Urinary bladder (tissue), 4 donors: ENCODE measurements around the gene TNFRSF1B. TPM values are rescaled to one million over a fixed set of nuclear protein-coding genes. Genes with fewer than 3 reads are reported as not detected.

Source experiments
- DNase-seq: peaks from one replicate; pipeline ENCODE4 v3.0.0-alpha.2; 2015; ENCODE audit errors: extremely low spot score
- H3K27ac ChIP-seq: one replicate; pipeline ENCODE4 v1.5.1; 2013; ENCODE audit warnings: low read depth, mild to moderate bottlenecking, moderate library complexity
- H3K36me3 ChIP-seq: one replicate; pipeline ENCODE4 v1.6.1; 2013; ENCODE audit warnings: mild to moderate bottlenecking, moderate library complexity; ENCODE audit not compliant: insufficient read depth
- H3K4me1 ChIP-seq: one replicate; pipeline ENCODE4 v1.6.1; 2013; ENCODE audit warnings: mild to moderate bottlenecking, moderate library complexity; ENCODE audit not compliant: insufficient read depth
- H3K4me3 ChIP-seq: one replicate; pipeline ENCODE4 v1.5.1; 2013; ENCODE audit warnings: low read depth, low read length
- WGBS: extraction: QIAGEN DNeasy Blood & Tissue Kit; methylation state at CpG from one replicate; pipeline ENCODE4 v1.1.7; 2013; 5-methylcytosine and 5-hydroxymethylcytosine counted together
- polyA plus RNA-seq: library from polyadenylated mRNA; stranded (reverse); fragments of 200-250 nt; gene quantifications from one replicate; pipeline ENCODE4 v1.2.3, GENCODE V29; 2013
- total RNA-seq: library from RNA; depleted of rRNA; stranded (reverse); fragments of >200 nt; gene quantifications from one replicate; pipeline ENCODE4 v1.2.3, GENCODE V29; 2014
- donor health status: healthy with polysubstance abuse.
- donor health status: healthy.

TNFRSF1B gene
- total and polyA plus RNA-seq, 2 donors, result 11.7 to 30.8 TPM

DNA sequence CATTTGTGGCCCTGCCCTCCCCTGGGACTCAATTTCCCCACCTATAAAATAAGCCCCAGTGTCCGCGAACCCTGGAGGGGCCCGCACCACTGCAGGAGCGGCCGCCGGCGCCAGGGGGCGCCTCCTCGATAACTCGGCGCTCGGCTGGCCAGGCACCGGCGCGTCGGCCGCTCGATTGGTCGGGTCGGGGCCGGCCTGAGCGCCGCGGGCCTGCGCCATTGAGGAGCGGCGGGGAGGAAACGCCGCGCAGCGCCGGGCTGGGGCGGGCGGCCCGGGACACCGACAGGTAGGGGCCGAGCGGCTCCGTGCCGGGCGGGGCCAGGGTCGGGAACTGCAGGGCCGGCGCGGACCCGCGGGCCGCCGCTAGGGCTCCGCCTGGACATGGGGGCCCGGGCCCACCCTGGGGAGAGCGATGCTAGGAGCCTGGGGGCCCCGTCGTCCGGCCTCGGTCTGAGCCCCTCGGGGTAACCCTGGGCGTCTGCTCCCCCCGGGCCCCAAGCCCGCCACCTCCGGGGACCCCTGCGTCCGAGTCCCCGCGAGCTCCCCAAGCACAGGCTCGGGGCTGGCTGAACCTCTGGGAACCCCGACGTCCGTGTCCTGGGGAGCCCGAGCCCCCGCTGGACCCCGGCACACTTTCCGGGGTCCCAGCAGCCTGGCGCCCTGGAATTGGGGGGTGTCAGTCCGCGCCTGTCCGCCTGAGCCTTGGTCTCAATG is 63.2 kb downstream of the TNFRSF1B start, which contains the start of gene VPS13D:
Gene VPS13D, plus strand, starts transcription at position 196 of the 714 bp plus-strand sequence. CDS start 4,237 bp downstream, outside the sequence.
- Histone ChIP-seq H3K36me3 (no peaks in the 10 kb centered on the region), H3K4me3 (peak within 1 kb of the TSS; percentile 98), H3K4me1 (peaks cover 3% of the 10 kb centered on the region), H3K27ac (peak within 1 kb of the TSS; percentile 85)
- peak; percentile 18 for DNase-seq
- under 1% methylated on average over 77 of the region's 77 CpGs for WGBS

DNA sequence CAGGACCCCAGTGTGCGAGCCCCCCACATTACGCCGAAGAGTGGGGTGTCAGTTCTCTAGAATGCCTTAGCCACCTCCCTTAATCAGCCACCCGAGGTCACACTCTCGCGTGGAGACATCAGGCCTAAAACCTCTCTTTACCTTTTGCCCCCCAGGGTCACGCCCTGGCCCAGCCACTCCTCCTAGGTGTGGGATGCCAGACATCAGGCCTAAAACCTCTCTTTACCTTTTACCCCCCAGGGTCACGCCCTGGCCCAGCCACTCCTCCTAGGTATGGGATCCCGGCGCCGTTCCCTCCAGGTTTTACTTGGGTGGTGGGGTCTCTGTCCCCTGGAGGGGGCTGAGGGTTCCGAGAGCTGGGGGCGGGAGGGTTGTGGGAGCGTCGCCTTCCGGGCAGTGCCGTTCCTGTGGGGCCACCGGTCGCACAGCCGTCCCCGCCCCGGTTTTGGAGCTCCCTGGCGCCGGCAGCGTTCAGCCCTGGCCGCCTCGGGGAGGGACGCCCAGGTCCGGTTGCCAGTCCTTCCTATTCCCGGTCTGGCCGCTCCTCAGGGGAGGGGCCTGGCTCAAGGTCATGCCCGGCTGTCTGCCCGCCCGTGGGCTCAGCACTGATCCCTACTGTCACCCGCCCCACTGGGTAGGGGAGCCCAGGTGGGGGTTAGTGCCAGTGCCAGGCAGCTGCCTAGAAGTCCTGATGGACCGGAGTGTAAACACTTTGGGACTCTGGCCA is 63.9 kb downstream of the TNFRSF1B start:
- Histone ChIP-seq H3K4me1 (peaks cover 3% of the 10 kb centered on the region), H3K27ac (peak overlapping the region; percentile 85), H3K36me3 (no peaks in the 10 kb centered on the region), H3K4me3 (peak overlapping the region; percentile 98)
- DNase-seq, result no peak
- 1% methylated on average over 36 of the region's 36 CpGs for WGBS

- peak overlapping the region; percentile 85 for H3K27ac ChIP-seq
- peaks cover 3% of the 10 kb centered on the region for H3K4me1 ChIP-seq
- H3K4me3 ChIP-seq, result peak overlapping the region; percentile 98
- H3K36me3 ChIP-seq, result no peaks in the 10 kb centered on the region
- DNase-seq, result no peak
- 18% methylated on average over 4 of the region's 4 CpGs for WGBS
Observed at GRCh38 chr1:12231276-12231595, 64.4 kb downstream of the TNFRSF1B start.

DNA sequence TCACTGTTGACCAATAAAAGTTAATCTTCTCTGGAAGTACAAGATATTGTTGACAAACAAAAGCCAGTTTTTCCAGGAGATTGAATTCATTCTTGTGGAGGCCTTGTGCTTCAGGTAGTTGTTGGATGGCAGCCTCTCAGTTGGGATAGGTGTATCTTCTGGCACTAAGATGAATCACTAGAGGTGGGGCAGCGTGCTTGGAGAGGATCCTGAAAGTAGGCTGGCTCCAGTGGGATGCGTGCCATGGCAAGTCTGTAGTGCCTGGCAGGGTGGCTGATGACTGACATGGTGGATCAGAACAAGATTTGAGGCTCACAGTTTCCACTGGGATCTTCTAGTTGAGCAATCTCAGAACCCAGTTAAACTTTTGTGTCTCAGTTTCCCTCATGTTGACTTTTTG is 65.4 kb downstream of the TNFRSF1B start:
- Histone ChIP-seq H3K36me3 (no peaks in the 10 kb centered on the region), H3K4me1 (peaks cover 3% of the 10 kb centered on the region), H3K27ac (no peak overlapping the region), H3K4me3 (no peak overlapping the region)
- 83% methylated on average over 2 of the region's 2 CpGs for WGBS
- DNase-seq, result no peak

GRCh38 chr1:12244078-12244477 is 77.3 kb downstream of the TNFRSF1B start:
- Histone ChIP-seq H3K4me1 (no peaks in the 10 kb centered on the region), H3K36me3 (peaks cover 9% of the 10 kb centered on the region), H3K27ac (no peak overlapping the region), H3K4me3 (no peak overlapping the region)
- 64% methylated on average over 2 of the region's 2 CpGs for WGBS
- DNase-seq, result no peak

GRCh38 chr1:12244585-12244984 is 77.8 kb downstream of the TNFRSF1B start:
- Histone ChIP-seq H3K27ac (no peak overlapping the region), H3K4me1 (no peaks in the 10 kb centered on the region), H3K36me3 (peaks cover 13% of the 10 kb centered on the region), H3K4me3 (no peak overlapping the region)
- DNase-seq, result no peak
- 87% methylated on average over 5 of the region's 5 CpGs for WGBS

GRCh38 chr1:12245116-12245515 is 78.3 kb downstream of the TNFRSF1B start:
- H3K4me3 ChIP-seq, result no peak overlapping the region
- no peak overlapping the region for H3K27ac ChIP-seq
- peaks cover 18% of the 10 kb centered on the region for H3K36me3 ChIP-seq
- WGBS, result 76% methylated on average over 3 of the region's 3 CpGs
- no peaks in the 10 kb centered on the region for H3K4me1 ChIP-seq
- no peak for DNase-seq

DNA sequence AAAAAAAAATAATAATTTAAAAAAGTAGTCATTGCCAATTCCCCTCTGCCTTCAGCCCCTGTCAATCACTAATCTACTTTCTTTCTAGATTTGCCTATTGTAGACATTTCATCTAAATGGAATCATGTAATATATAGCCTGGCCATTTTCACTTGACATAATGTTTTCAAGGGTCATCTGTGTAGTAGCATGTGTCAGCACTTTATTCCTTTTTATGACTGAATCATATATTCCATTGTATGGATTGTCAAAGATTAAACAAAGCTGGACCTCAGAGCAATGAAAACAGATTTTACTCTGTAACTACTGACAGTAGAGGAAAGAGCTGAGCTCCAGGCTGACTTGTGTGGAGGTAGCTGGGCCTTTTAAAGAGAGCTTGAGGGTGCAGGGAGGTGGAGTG is 78.9 kb downstream of the TNFRSF1B start:
- H3K36me3 ChIP-seq, result peaks cover 18% of the 10 kb centered on the region
- no peak overlapping the region for H3K27ac ChIP-seq
- DNase-seq, result no peak
- no peaks in the 10 kb centered on the region for H3K4me1 ChIP-seq
- no peak overlapping the region for H3K4me3 ChIP-seq

- peaks cover 18% of the 10 kb centered on the region for H3K36me3 ChIP-seq
- WGBS, result 71% methylated on average over 6 of the region's 6 CpGs
- no peaks in the 10 kb centered on the region for H3K4me1 ChIP-seq
- H3K4me3 ChIP-seq, result no peak overlapping the region
- H3K27ac ChIP-seq, result no peak overlapping the region
- no peak for DNase-seq
Observed at GRCh38 chr1:12246584-12246983, 79.8 kb downstream of the TNFRSF1B start.

DNA sequence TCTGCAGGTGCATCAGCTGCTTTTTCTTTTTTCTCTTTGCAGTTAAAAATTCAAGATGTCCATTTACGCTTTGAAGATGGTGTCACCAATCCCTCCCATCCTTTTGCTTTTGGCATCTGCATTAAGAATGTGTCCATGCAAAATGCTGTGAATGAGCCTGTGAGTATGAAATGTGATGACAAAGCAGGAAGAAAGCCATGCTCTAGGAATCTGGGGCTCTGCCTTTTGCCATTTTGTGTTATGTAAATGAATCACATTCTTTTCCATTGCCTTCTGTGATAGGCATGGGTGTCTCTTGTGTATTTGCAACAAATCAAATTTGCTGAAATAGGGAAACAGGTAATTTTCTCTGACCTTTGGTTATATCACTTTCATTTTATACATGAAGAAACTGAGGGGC is 82.4 kb downstream of the TNFRSF1B start:
- H3K36me3 ChIP-seq, result peaks cover 11% of the 10 kb centered on the region

DNA sequence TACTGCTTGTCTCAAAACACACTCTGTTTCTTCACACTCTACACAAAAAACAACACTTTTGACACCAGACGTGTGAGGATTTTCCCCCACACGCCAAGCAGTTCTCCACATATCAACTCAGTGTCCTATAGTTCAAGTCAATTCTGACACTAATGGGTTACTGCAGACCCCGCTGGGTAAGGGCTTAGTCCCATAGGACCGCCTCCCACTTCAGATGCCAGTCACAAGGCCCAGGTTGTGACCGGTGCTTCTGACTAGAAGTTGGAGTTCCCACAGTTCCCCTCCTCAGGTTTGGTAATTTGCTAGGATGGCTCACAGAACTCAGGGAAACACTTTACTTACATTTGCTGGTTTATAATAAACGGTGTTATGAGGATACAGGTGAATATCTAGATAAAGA is 83.0 kb downstream of the TNFRSF1B start:
- H3K36me3 ChIP-seq, result peaks cover 11% of the 10 kb centered on the region
- no peak for DNase-seq
- H3K4me1 ChIP-seq, result no peaks in the 10 kb centered on the region
- H3K4me3 ChIP-seq, result no peak overlapping the region
- WGBS, result 83% methylated on average over 6 of the region's 6 CpGs
- no peak overlapping the region for H3K27ac ChIP-seq

More for the DNA sequence above, 82.4 kb downstream of the TNFRSF1B start:
- no peaks in the 10 kb centered on the region for H3K4me1 ChIP-seq
- H3K4me3 ChIP-seq, result no peak overlapping the region
- WGBS, result 98% methylated on average over 1 of the region's 1 CpG
- no peak for DNase-seq
- H3K27ac ChIP-seq, result no peak overlapping the region

DNA sequence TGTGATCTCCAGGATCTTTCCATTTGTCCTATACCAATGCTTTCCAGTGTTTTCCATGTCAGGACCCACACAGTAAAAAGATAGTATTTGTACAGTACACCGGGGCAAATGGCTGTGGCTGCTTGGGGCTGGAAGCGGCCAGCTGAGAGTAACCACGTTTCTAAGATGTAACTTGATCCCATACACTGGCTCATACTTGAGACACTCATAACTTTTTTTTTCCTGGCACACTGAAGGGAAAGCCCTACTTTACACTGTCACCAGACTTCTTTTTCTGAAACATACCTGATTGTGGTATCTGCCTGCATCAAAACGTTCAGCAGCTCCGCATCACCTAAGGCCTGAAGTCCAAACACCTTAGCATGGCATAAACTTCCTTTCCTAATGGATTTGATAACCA is 84.7 kb downstream of the TNFRSF1B start:
- DNase-seq, result no peak
- Histone ChIP-seq H3K27ac (no peak overlapping the region), H3K4me3 (no peak overlapping the region), H3K4me1 (no peaks in the 10 kb centered on the region), H3K36me3 (peaks cover 11% of the 10 kb centered on the region)
- 62% methylated on average over 5 of the region's 5 CpGs for WGBS

- H3K27ac ChIP-seq, result no peak overlapping the region
- 94% methylated on average over 2 of the region's 2 CpGs for WGBS
- H3K36me3 ChIP-seq, result peaks cover 9% of the 10 kb centered on the region
- DNase-seq, result no peak
- no peak overlapping the region for H3K4me3 ChIP-seq
- no peaks in the 10 kb centered on the region for H3K4me1 ChIP-seq
Observed at GRCh38 chr1:12255913-12256312, 89.1 kb downstream of the TNFRSF1B start.

- Histone ChIP-seq H3K4me1 (no peaks in the 10 kb centered on the region), H3K36me3 (peaks cover 14% of the 10 kb centered on the region), H3K4me3 (no peak overlapping the region), H3K27ac (no peak overlapping the region)
- 89% methylated on average over 7 of the region's 7 CpGs for WGBS
- DNase-seq, result no peak
Observed at GRCh38 chr1:12258272-12258671, 91.5 kb downstream of the TNFRSF1B start.
